ENCODE measurements around the gene PRR16.

The PRR16 gene

GRCh38 chr5:120472911-120473310 lies 8.8 kb downstream of the PRR16 start:
- TF ChIP-seq CTCF (IDR thresholded peaks at IDR 0.05; ENCODE audit: borderline replicate concordance, insufficient read depth, low read depth, low read length): no peak
- H3K4me3 ChIP-seq (ENCODE audit: low read depth, low read length): no peak overlapping the region

GRCh38 chr5:120473332-120473731 lies 9.2 kb downstream of the PRR16 start:
- no peak for TF ChIP-seq CTCF (IDR thresholded peaks at IDR 0.05; ENCODE audit: borderline replicate concordance, insufficient read depth, low read depth, low read length)
- no peak overlapping the region for H3K4me3 ChIP-seq (ENCODE audit: low read depth, low read length)

- H3K4me3 ChIP-seq (ENCODE audit: low read depth, low read length): no peak overlapping the region
- no peak for TF ChIP-seq CTCF (IDR thresholded peaks at IDR 0.05; ENCODE audit: borderline replicate concordance, insufficient read depth, low read depth, low read length)
Observed at GRCh38 chr5:120476063-120476462, 12.0 kb downstream of the PRR16 start.

- H3K4me3 ChIP-seq (ENCODE audit: low read depth, low read length): no peak overlapping the region
- no peak for TF ChIP-seq CTCF (IDR thresholded peaks at IDR 0.05; ENCODE audit: borderline replicate concordance, insufficient read depth, low read depth, low read length)
Observed at GRCh38 chr5:120479066-120479465, 15.0 kb downstream of the PRR16 start.

- no peak overlapping the region for H3K4me3 ChIP-seq (ENCODE audit: low read depth, low read length)
- no peak for TF ChIP-seq CTCF (IDR thresholded peaks at IDR 0.05; ENCODE audit: borderline replicate concordance, insufficient read depth, low read depth, low read length)
Observed at GRCh38 chr5:120499876-120500563, 35.9 kb downstream of the PRR16 start.

GRCh38 chr5:120502531-120502930 lies 38.4 kb downstream of the PRR16 start:
- no peak for TF ChIP-seq CTCF (IDR thresholded peaks at IDR 0.05; ENCODE audit: borderline replicate concordance, insufficient read depth, low read depth, low read length)
- no peak overlapping the region for H3K4me3 ChIP-seq (ENCODE audit: low read depth, low read length)

GRCh38 chr5:120503341-120503740 lies 39.2 kb downstream of the PRR16 start:
- no peak for TF ChIP-seq CTCF (IDR thresholded peaks at IDR 0.05; ENCODE audit: borderline replicate concordance, insufficient read depth, low read depth, low read length)
- H3K4me3 ChIP-seq (ENCODE audit: low read depth, low read length): no peak overlapping the region
